Right cardiac atrium (tissue), 5 donors: ENCODE data around the gene ABCA6. TPM values are rescaled to one million over a fixed set of nuclear protein-coding genes. Genes with fewer than 3 reads are reported as not detected.
"Not testable (repeated sequence)": the region's sequence is repeated elsewhere in the genome, so short reads cannot be mapped to it uniquely, and the experiment has no call there.

Source experiments
- ATAC-seq, 2 donors: fragments of 200-7000 bp; cut with Tn5 transposase; one replicate each; pipeline versions ENCODE4 v1.8.0 to v1.9.1; 2020; ENCODE audit warnings: moderate library complexity in 2 of 2, mild to moderate bottlenecking in 1 of 2
- DNase-seq, 3 donors: peaks; one replicate each; pipeline ENCODE4 v3.0.0-alpha.2; 2020
- H3K27ac ChIP-seq: one replicate; pipeline ENCODE4 v1.5.1; 2013; ENCODE audit warnings: mild to moderate bottlenecking, low read length, control low read depth, moderate library complexity
- H3K27me3 ChIP-seq: one replicate; pipeline ENCODE4 v1.6.1; 2013; ENCODE audit not compliant: control insufficient read depth, insufficient read depth
- H3K4me1 ChIP-seq: one replicate; pipeline ENCODE4 v1.6.1; 2013; ENCODE audit warnings: low read length; ENCODE audit not compliant: control insufficient read depth, insufficient read depth
- H3K4me3 ChIP-seq: one replicate; pipeline ENCODE4 v1.5.1; 2013; ENCODE audit warnings: low read length, control low read depth
- H3K9me3 ChIP-seq: one replicate; pipeline ENCODE4 v1.6.1; 2013; ENCODE audit warnings: low read length; ENCODE audit not compliant: control insufficient read depth
- WGBS: extraction: QIAGEN DNeasy Blood & Tissue Kit; methylation state at CpG from one replicate; pipeline ENCODE4 v1.1.7; 2013; 5-methylcytosine and 5-hydroxymethylcytosine counted together
- intact Hi-C, 4 donors: fragments of 100-400 bp; cut with DNase I; formaldehyde crosslinking; loops; one replicate each; pipeline versions ENCODE4 v1.11.0 to v1.14.0; 2022 to 2023
- polyA plus RNA-seq: library from polyadenylated mRNA; stranded (reverse); fragments of 200-250 nt; gene quantifications from one replicate; pipeline ENCODE4 v1.2.3, GENCODE V29; 2013
- total RNA-seq, 4 donors: library from RNA; stranded (reverse); fragmentation: NEBNext Ultra II Directional; extraction: Animal tissue kit (Norgen Biotek cat#: 25700); gene quantifications; one replicate each; pipeline ENCODE4 v1.2.1, GENCODE V29; 2021
- donor health status: healthy with polysubstance abuse.
- donor health status: DM: no; HTN: yes; CAD: no.
- donor health status: DM: no; HTN: no; CAD: no.
- donor health status: DM: no; HTN: yes; CAD: no; lungs with severe emphysema.
- donor health status: DM: yes; HTN: yes; CAD: no.

Gene ABCA6
- total and polyA plus RNA-seq, 5 donors, result 21.2 to 44.1 (median 37.0) TPM

DNA sequence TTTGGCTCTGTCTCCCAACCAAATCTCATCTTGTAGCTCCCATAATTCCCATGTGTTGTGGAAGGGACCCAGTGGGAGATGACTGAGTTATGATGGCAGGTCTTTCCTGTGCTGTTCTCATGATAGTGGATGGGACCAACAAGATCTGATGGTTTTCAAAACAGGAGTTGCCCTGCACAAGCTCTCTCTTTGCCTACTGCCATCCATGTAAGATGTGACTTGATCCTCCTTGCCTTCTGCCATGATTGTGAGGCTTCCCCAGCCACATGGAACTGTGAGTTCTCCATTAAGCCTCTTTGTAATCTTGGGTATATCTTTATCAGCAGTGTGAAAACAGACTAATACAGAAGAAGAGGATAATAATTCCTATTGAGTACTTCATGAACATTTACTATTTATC, 26.9 kb upstream of the ABCA6 start:
- intact Hi-C loops, ATAC-seq, H3K4me1 ChIP-seq, H3K9me3 ChIP-seq, DNase-seq, H3K27ac ChIP-seq, H3K4me3 ChIP-seq, H3K27me3 ChIP-seq: not testable (repeated sequence)

DNA sequence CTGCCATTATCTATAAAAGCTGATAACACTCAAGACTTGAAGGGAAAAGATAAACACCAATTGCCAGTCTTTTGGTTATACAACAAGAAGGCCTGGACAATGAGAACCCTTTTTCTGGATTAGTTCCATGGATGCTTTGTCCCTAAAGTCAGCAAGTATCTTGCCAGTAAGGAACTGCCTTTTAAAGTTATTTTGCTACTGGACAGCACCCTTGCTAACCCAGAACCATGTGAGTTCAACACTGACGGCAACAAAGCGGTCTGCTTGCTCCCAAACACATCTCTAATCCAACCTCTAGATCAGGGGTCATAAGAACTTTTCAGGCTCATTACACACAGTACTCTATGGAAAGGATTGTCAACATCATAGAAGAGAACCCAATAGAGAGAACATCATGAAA, 25.3 kb upstream of the ABCA6 start:
- Histone ChIP-seq H3K27me3 (no peaks in the 10 kb centered on the region), H3K4me3 (no peak overlapping the region), H3K4me1 (peaks cover 2% of the 10 kb centered on the region), H3K27ac (no peak overlapping the region), H3K9me3 (no peaks in the 10 kb centered on the region)
- ATAC-seq, result no peak
- DNase-seq, result no peak
- WGBS, result 74% methylated on average over 2 of the region's 2 CpGs
- intact Hi-C loops, result no loop called here

DNA sequence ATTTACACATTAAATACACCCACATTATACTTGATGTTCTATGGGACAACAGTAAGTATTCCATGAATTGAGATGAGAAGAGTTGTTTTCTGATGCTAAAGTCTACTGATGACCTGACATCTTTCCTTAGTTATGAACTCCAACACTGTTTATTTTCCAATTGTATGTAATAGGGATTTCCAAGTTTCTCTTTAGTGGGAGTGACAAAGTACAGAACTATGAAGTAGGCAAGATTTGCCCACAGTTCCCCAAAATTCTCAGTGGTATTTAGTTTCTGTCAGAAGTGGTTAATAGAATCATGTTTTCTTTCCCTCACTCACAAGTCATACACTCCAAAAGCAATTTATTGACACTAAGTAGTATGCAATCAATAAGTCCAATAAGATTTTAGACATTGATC, 22.5 kb upstream of the ABCA6 start:
- Histone ChIP-seq H3K4me3 (no peak overlapping the region), H3K27me3 (no peaks in the 10 kb centered on the region), H3K9me3 (no peaks in the 10 kb centered on the region), H3K4me1 (peaks cover 2% of the 10 kb centered on the region), H3K27ac (no peak overlapping the region)
- ATAC-seq (no peak), DNase-seq (no peak)
- intact Hi-C loops, result no loop called here

DNA sequence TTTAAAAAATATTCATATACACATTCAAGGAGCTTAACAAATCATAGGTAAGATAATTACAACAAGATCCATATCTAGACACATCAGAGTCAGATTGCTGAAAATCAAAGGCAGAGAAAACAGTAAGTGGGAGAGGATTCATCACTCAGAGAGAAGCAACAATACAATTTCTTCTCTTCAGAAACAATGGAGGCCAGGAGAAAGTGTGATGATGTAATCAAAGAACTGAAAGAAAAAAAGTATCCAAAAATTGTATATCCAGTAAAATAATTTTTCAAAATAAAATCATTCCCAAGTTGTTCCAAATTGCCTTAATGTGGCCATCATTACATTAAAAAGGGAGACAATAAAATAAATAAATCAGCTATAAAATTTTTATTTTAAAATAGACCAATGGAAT, 17.7 kb upstream of the ABCA6 start:
- intact Hi-C loops, result no loop called here
- no peak for ATAC-seq
- no peak overlapping the region for H3K4me3 ChIP-seq
- no peaks in the 10 kb centered on the region for H3K4me1 ChIP-seq
- no peak for DNase-seq
- no peak overlapping the region for H3K27ac ChIP-seq
- no peaks in the 10 kb centered on the region for H3K9me3 ChIP-seq
- H3K27me3 ChIP-seq, result no peaks in the 10 kb centered on the region

DNA sequence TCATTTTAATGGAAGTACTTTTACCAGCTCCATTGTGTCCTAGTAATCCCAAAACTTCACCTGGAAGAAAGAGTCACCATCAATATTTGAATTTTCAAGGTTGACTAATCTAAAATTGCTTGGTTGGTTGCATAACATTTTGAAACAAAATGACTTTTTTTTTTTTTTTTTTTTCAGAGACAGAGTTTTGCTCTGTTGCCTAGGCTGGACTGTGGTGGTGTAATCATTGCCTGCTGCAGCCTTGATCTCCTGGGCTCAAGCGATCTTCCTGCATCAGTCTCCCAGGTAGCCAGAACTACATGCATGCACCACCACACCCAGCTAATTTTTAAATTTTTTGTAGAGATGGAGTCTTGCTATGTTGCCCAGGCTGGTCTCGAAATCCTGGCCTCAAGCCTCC, 12.6 kb upstream of the ABCA6 start:
- 96% methylated on average over 2 of the region's 2 CpGs for WGBS
- Histone ChIP-seq H3K9me3 (no peaks in the 10 kb centered on the region), H3K27ac (no peak overlapping the region), H3K4me3 (no peak overlapping the region), H3K27me3 (no peaks in the 10 kb centered on the region), H3K4me1 (no peaks in the 10 kb centered on the region)
- no peak for DNase-seq
- no peak for ATAC-seq
- intact Hi-C loops, result no loop called here

DNA sequence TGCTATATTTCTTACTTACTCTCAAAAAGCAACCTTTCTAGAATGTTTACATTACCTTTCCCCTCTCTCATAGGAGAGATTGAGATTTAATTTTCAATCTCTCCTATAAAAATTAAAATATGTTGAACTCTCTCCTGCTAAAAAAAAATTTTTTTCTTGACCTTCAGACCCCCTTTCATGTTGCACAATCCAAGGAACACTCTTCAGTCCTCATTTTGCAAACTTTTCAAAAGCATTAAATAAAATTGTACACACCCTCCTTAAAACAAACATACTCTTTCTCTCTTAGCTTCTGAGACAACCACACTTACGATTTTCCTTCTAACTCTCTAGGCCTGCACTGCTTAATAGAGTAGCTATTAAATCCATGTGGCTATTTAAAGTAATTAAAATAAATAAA, 8.6 kb upstream of the ABCA6 start:
- no peaks in the 10 kb centered on the region for H3K9me3 ChIP-seq
- ATAC-seq, result no peak
- no peak overlapping the region for H3K27ac ChIP-seq
- intact Hi-C loops, result no loop called here
- H3K4me1 ChIP-seq, result no peaks in the 10 kb centered on the region
- DNase-seq, result no peak
- H3K4me3 ChIP-seq, result no peak overlapping the region
- no peaks in the 10 kb centered on the region for H3K27me3 ChIP-seq
- 73% methylated on average over 1 of the region's 1 CpG for WGBS

DNA sequence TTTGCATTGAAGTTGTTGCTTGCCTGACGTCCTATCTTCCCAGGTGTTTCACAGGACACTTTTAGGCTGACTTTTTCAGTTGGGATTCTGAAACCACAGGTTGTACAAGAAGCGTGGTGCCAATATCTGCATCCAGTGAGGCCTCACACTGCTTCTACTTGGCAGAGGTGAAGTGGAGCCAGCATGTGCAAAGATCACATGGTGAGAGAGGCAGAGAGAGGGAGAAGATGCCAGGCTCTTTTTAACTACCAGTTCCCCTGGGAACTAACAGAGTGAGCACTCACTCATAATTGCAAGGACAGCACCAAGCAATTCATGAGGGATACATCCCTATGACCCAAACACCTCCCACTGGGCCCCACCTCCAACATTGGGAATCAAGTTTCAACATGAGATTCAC, 5.8 kb upstream of the ABCA6 start:
- intact Hi-C loops, result no loop called here
- DNase-seq (no peak), ATAC-seq (no peak)
- Histone ChIP-seq H3K4me3 (no peak overlapping the region), H3K27me3 (no peaks in the 10 kb centered on the region), H3K27ac (no peak overlapping the region), H3K9me3 (no peaks in the 10 kb centered on the region), H3K4me1 (no peaks in the 10 kb centered on the region)
- 82% methylated on average over 2 of the region's 2 CpGs for WGBS

DNA sequence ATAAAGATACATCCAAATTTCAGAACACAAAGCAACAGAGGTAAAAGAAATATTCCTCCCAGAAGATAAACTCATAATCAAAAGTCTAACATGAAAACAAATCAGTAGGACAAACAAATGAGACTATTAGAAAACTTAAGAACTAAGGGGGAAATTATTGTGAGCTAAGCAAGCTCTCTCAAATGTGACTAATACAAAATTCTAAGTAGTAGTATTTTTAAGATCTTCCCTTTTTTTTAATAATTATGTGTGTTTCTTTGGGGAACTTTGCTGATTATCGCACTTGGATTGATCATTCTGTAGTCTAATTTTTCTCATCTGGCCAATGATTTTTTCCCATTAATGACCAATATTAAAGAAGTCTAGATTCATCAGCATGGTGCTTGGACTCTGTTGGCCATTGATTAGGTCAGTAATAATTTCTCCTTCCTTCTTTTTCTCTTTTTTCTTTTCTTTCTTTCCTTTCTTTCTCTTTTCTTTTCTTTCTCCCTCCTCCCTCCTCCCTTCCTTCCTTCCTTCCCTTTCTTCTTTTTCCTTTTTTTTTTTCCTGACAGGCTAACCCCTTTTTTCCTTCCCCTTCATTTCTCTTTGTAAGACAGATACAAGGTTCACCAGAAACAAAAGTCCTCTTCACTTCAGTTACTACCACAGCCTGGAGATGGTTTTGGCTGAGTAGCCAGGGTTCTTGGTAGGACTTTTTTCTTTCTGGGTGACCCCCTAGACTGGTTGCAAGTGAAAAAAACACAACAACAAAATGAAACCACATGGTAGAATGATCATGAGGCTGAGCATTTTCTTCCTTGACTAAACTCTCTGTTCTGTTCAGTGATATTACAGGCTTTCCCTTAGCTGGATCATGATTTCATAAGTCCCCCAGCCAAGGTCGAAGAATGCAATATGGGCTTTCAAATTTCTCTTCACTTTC, 2.9 kb upstream of the ABCA6 start:
- 91% methylated on average over 2 of the region's 2 CpGs for WGBS
- Histone ChIP-seq H3K27ac (no peak overlapping the region), H3K4me1 (no peaks in the 10 kb centered on the region), H3K9me3 (no peaks in the 10 kb centered on the region), H3K27me3 (no peaks in the 10 kb centered on the region), H3K4me3 (no peak overlapping the region)
- no peak for ATAC-seq
- no peak for DNase-seq
- intact Hi-C loops, result no loop called here

DNA sequence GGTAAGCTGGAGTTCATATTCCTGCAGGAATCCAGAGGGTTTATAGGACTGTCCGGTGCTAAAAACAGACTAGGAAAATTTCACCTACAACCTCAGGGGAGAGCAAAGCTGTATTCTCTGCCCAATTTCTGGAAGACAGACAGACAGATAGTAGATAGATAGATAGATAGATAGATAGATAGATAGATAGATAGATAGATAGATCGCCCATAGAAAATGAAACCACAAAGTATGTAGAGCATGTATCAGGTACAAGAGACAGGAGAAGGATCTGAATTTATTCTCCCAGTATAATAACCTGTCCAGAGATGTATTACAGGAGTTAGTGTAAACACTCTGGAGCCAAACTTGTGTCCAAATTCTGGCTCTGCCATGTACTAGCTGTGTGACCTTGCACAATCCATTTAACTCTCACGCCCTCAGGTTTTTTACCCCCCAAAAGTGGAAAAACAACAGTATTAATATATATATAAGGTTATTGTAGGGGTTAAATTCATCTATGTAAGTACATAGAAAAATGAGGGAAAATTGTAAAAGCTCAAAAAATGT, 2.1 kb upstream of the ABCA6 start:
- Histone ChIP-seq H3K9me3 (no peaks in the 10 kb centered on the region), H3K27ac (no peak overlapping the region), H3K27me3 (no peaks in the 10 kb centered on the region), H3K4me1 (no peaks in the 10 kb centered on the region), H3K4me3 (no peak overlapping the region)
- ATAC-seq, result no peak
- WGBS, result 92% methylated on average over 3 of the region's 3 CpGs
- intact Hi-C loops, result no loop called here
- DNase-seq, result no peak

DNA sequence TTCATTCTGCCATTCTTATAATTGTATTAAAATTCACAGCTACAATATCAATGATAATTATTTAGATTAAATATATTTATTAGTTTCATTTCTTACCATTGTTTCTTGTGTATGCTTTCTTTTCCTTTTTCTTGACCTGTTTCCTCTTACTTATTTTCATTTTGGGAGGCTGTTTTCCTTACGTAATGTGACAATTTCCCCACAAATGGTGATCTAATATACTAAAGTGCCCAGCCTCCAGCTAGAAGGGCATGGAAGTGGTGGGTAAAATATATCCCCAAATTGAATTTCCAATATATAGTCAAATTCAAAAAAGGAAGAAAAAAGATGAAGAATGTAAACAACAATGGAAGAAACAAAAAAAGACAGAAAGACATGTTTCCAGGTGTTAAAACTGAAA, 1.5 kb upstream of the ABCA6 start:
- Histone ChIP-seq H3K4me3 (no peak overlapping the region), H3K4me1 (no peaks in the 10 kb centered on the region), H3K27ac (no peak overlapping the region), H3K9me3 (no peaks in the 10 kb centered on the region), H3K27me3 (no peaks in the 10 kb centered on the region)
- intact Hi-C loops, result no loop called here
- WGBS, result 69% methylated on average over 1 of the region's 1 CpG
- DNase-seq (no peak), ATAC-seq (no peak)

DNA sequence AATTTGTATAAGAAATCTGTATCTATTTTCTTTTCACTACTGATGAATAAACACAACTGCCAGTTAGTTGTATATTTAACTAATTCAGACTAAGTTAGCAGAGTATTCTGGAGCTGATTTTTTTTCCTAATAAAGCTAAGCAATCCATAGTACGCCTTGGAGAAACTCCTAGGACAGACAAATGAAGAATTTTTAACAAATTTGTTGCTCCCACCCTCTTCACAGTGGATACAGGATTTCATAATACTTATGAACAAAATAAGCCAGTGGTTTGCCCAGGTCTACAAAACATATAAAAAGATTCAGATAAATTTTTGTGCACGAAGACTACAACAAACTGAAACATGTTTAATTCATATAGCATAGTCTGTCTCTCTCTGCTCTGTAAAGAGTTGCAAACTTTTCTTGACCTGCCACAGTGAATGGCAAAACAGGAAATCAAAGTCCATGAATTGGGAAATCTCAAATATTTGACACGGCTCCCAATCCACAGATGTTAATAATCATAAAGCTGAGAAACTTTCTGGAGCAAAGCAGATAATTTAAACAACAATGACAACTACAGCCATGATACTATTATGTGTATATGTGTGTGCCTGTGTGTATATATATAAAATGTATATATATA, 594 bp upstream of the ABCA6 start:
- ATAC-seq (peak; percentile 48 to 75), DNase-seq (no peak)
- H3K27me3 ChIP-seq, result no peaks in the 10 kb centered on the region
- intact Hi-C loops, result no loop called here
- H3K27ac ChIP-seq, result no peak overlapping the region
- no peaks in the 10 kb centered on the region for H3K4me1 ChIP-seq
- 44% methylated on average over 3 of the region's 3 CpGs for WGBS
- peak overlapping the region; percentile 77 for H3K4me3 ChIP-seq
- H3K9me3 ChIP-seq, result no peaks in the 10 kb centered on the region
